WERI-Rb-1 (cell line): Measurements from ENCODE around the gene ITPRIPL2.

Source experiments
- DNase-seq: peaks from one replicate; pipeline ENCODE4 v3.0.0-alpha.2; 2020
- H3K27ac ChIP-seq: fragments of 250-450 bp; sonication (Bioruptor Pico); 2 replicates; pipeline ENCODE4 v1.5.1; 2020; ENCODE audit warnings: mild to moderate bottlenecking, moderate library complexity
- H3K27me3 ChIP-seq: fragments of 250-450 bp; sonication (Bioruptor Pico); 2 replicates; pipeline ENCODE4 v1.5.1; 2021; ENCODE audit warnings: mild to moderate bottlenecking, low read depth, moderate library complexity; ENCODE audit not compliant: insufficient read depth, severe bottlenecking
- H3K36me3 ChIP-seq: fragments of 250-450 bp; sonication (Bioruptor Pico); 2 replicates; pipeline ENCODE4 v1.5.1; 2020; ENCODE audit warnings: mild to moderate bottlenecking, moderate library complexity
- H3K4me3 ChIP-seq: 2 replicates; pipeline ENCODE4 v1.5.1; 2011; ENCODE audit warnings: low read depth, mild to moderate bottlenecking, control low read depth, low read length
- H3K9me3 ChIP-seq: fragments of 250-450 bp; sonication (Bioruptor Pico); 2 replicates; pipeline ENCODE4 v1.5.1; 2021; ENCODE audit warnings: mild to moderate bottlenecking, moderate library complexity; ENCODE audit not compliant: severe bottlenecking
- TF ChIP-seq, protein P1 (sequence below): IDR thresholded peaks from 2 replicates; pipeline ENCODE4 v1.5.1; 2011; ENCODE audit warnings: low read depth, mild to moderate bottlenecking, control low read depth, inconsistent platforms, low read length

ITPRIPL2 gene

GRCh38 chr16:19114359-19115147, 789 bp downstream of the ITPRIPL2 start:
- no peaks in the 10 kb centered on the region for H3K9me3 ChIP-seq
- peak overlapping the region; percentile 41 for H3K4me3 ChIP-seq
- H3K36me3 ChIP-seq: no peaks in the 10 kb centered on the region
- TF ChIP-seq, protein P1, sequence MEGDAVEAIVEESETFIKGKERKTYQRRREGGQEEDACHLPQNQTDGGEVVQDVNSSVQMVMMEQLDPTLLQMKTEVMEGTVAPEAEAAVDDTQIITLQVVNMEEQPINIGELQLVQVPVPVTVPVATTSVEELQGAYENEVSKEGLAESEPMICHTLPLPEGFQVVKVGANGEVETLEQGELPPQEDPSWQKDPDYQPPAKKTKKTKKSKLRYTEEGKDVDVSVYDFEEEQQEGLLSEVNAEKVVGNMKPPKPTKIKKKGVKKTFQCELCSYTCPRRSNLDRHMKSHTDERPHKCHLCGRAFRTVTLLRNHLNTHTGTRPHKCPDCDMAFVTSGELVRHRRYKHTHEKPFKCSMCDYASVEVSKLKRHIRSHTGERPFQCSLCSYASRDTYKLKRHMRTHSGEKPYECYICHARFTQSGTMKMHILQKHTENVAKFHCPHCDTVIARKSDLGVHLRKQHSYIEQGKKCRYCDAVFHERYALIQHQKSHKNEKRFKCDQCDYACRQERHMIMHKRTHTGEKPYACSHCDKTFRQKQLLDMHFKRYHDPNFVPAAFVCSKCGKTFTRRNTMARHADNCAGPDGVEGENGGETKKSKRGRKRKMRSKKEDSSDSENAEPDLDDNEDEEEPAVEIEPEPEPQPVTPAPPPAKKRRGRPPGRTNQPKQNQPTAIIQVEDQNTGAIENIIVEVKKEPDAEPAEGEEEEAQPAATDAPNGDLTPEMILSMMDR: no peak
- no peak for DNase-seq
- H3K27ac ChIP-seq: peak overlapping the region; percentile 79
- H3K27me3 ChIP-seq: no peaks in the 10 kb centered on the region

GRCh38 chr16:19115148-19116021, 1.6 kb downstream of the ITPRIPL2 start:
- Histone ChIP-seq H3K27ac (no peak overlapping the region), H3K4me3 (no peak overlapping the region), H3K27me3 (no peaks in the 10 kb centered on the region), H3K9me3 (no peaks in the 10 kb centered on the region), H3K36me3 (no peaks in the 10 kb centered on the region)
- TF ChIP-seq, protein P1: peak; percentile 28; the same call in 1 of the 2 replicates
- DNase-seq: no peak

DNA sequence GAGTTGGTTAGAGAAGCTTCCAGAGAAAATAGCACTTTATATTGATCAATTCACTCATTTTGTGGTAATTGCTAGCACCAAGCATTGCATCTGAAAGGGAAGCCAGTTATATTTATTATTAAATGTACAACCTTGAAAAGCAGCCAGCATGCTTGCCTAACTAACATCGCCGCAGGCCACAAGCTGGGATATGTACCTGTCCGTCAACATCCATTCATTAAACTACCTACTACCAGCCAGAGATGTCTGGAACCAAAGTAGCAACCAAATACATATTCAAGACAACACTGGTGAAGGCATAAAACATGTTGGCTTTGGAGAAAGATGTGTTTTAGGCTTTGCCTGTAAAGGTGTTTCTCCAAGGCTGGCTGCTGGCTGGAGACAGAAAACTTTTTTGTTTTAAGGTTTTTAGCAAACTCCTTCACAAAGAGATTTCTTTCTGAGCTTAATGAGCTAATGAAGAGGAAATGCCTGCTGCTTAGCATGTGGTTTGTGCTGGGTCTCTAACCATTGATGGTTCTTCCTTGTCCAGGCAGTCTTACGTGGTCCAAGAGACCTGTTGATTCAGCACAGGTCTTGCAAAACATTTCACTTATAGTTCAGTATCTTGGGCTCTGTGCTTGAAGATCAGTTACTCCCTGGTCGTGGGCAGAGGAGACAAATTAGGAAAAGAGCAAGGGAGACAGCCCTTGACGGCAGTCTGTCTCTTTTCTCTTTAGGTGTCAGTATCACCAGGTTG, 3.1 kb downstream of the ITPRIPL2 start:
- TF ChIP-seq, protein P1: no peak
- Histone ChIP-seq H3K4me3 (no peak overlapping the region), H3K27ac (no peak overlapping the region), H3K9me3 (no peaks in the 10 kb centered on the region), H3K27me3 (no peaks in the 10 kb centered on the region), H3K36me3 (no peaks in the 10 kb centered on the region)
- DNase-seq: no peak

GRCh38 chr16:19118938-19119431, 5.2 kb downstream of the ITPRIPL2 start:
- Histone ChIP-seq H3K27ac (no peak overlapping the region), H3K27me3 (no peaks in the 10 kb centered on the region), H3K4me3 (no peak overlapping the region), H3K36me3 (no peaks in the 10 kb centered on the region), H3K9me3 (no peaks in the 10 kb centered on the region)
- no peak for DNase-seq
- TF ChIP-seq, protein P1: no peak

GRCh38 chr16:19119564-19119963, 5.8 kb downstream of the ITPRIPL2 start:
- Histone ChIP-seq H3K4me3 (no peak overlapping the region), H3K27ac (no peak overlapping the region), H3K27me3 (no peaks in the 10 kb centered on the region), H3K9me3 (no peaks in the 10 kb centered on the region), H3K36me3 (no peaks in the 10 kb centered on the region)
- TF ChIP-seq, protein P1: no peak
- DNase-seq: no peak
